NB4 (cell line): ENCODE data around the gene TXN2.

Experiments
- POLR2A ChIP-seq: IDR thresholded peaks from 2 replicates; pipeline ENCODE4 v1.6.1; 2011; ENCODE audit warnings: mild to moderate bottlenecking; ENCODE audit not compliant: insufficient read length; ENCODE audit errors: extremely low read depth
- TF ChIP-seq, protein P1 (sequence below): IDR thresholded peaks from one replicate; pipeline ENCODE4 v1.5.1; 2012; ENCODE audit warnings: low read depth, low read length

DNA sequence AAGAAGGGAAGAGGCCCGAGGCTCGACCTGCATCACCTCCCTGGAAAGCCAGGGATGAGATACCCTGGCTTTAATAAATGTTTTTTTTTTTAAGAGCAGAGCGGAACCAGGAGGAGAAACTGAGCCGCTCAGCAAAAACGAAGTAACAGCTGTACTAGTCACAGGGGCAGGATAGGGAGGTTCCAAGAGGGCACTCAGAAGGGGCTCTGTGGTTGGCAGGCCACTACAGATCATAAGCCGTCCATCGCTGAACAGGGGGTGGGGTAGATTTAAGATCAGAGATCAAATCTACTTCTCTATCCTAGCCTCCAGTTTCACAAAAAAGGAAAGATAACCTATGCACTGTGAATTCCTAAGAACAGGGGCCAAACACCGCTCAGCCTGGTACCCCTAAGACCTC is 46.9 kb upstream of the TXN2 start:
- TF ChIP-seq POLR2A, result no peak
- TF ChIP-seq, protein P1, sequence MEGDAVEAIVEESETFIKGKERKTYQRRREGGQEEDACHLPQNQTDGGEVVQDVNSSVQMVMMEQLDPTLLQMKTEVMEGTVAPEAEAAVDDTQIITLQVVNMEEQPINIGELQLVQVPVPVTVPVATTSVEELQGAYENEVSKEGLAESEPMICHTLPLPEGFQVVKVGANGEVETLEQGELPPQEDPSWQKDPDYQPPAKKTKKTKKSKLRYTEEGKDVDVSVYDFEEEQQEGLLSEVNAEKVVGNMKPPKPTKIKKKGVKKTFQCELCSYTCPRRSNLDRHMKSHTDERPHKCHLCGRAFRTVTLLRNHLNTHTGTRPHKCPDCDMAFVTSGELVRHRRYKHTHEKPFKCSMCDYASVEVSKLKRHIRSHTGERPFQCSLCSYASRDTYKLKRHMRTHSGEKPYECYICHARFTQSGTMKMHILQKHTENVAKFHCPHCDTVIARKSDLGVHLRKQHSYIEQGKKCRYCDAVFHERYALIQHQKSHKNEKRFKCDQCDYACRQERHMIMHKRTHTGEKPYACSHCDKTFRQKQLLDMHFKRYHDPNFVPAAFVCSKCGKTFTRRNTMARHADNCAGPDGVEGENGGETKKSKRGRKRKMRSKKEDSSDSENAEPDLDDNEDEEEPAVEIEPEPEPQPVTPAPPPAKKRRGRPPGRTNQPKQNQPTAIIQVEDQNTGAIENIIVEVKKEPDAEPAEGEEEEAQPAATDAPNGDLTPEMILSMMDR, result no peak
